Measurements from ENCODE around the gene LRRC7.
"Not testable (repeated sequence)": the region's sequence is repeated elsewhere in the genome, so short reads cannot be mapped to it uniquely, and the experiment has no call there.

The LRRC7 gene

GRCh38 chr1:69921486-69921885, 353.8 kb downstream of the LRRC7 start:
- TF ChIP-seq CTCF (conservative IDR thresholded peaks at IDR 0.05) = no peak
- H3K27ac ChIP-seq = no peak overlapping the region

GRCh38 chr1:69928234-69928633, 360.5 kb downstream of the LRRC7 start:
- not testable (repeated sequence) for H3K27ac ChIP-seq

- TF ChIP-seq CTCF (conservative IDR thresholded peaks at IDR 0.05) = no peak
- no peak overlapping the region for H3K27ac ChIP-seq
These were observed 361.8 kb downstream of the LRRC7 start for GRCh38 chr1:69929308-69930057.

GRCh38 chr1:69930396-69930795, 362.7 kb downstream of the LRRC7 start:
- no peak for TF ChIP-seq CTCF (conservative IDR thresholded peaks at IDR 0.05)

GRCh38 chr1:69932760-69933159, 365.0 kb downstream of the LRRC7 start:
- TF ChIP-seq CTCF (conservative IDR thresholded peaks at IDR 0.05) = no peak
- no peak overlapping the region for H3K27ac ChIP-seq

More at GRCh38 chr1:69930396-69930795, 362.7 kb downstream of the LRRC7 start:
- no peak overlapping the region for H3K27ac ChIP-seq

- TF ChIP-seq CTCF (conservative IDR thresholded peaks at IDR 0.05) = no peak
- H3K27ac ChIP-seq = no peak overlapping the region
These were observed 372.5 kb downstream of the LRRC7 start for GRCh38 chr1:69940231-69940630.

GRCh38 chr1:69940816-69941215, 373.1 kb downstream of the LRRC7 start:
- TF ChIP-seq CTCF (conservative IDR thresholded peaks at IDR 0.05) = no peak

GRCh38 chr1:69943030-69943429, 375.3 kb downstream of the LRRC7 start:
- TF ChIP-seq CTCF (conservative IDR thresholded peaks at IDR 0.05) = no peak
- H3K27ac ChIP-seq = no peak overlapping the region

More at GRCh38 chr1:69940816-69941215, 373.1 kb downstream of the LRRC7 start:
- no peak overlapping the region for H3K27ac ChIP-seq
